NCI-H2196 treated with DMSO at 0.1 percent for 48 hours (cell line): ENCODE measurements around the gene TPM4.

ENCODE experiments used
- DNase-seq: peaks from one replicate; lab custom pipeline; 2025; ENCODE audit not compliant: unreplicated experiment; lab: John Stamatoyannopoulos, UW

TPM4 gene

GRCh38 chr19:16041299-16041990 lies 34.9 kb upstream of the TPM4 start:
- DNase-seq: peak; percentile 43

GRCh38 chr19:16041991-16042386 lies 34.3 kb upstream of the TPM4 start:
- DNase-seq: no peak

GRCh38 chr19:16042533-16043085 lies 33.7 kb upstream of the TPM4 start:
- no peak for DNase-seq

GRCh38 chr19:16043156-16043757 lies 33.0 kb upstream of the TPM4 start:
- no peak for DNase-seq

GRCh38 chr19:16044746-16045145 lies 31.5 kb upstream of the TPM4 start:
- DNase-seq: no peak

- no peak for DNase-seq
Observed at GRCh38 chr19:16045171-16045570, 31.1 kb upstream of the TPM4 start.

- DNase-seq: no peak
Observed at GRCh38 chr19:16045893-16046292, 30.4 kb upstream of the TPM4 start.

- no peak for DNase-seq
Observed at GRCh38 chr19:16048583-16048982, 27.7 kb upstream of the TPM4 start.

GRCh38 chr19:16051254-16052025 lies 24.9 kb upstream of the TPM4 start:
- no peak for DNase-seq

- DNase-seq: no peak
Observed at GRCh38 chr19:16052353-16052752, 23.9 kb upstream of the TPM4 start.

- DNase-seq: no peak
Observed at GRCh38 chr19:16057062-16057461, 19.2 kb upstream of the TPM4 start.

GRCh38 chr19:16060294-16060693 lies 16.0 kb upstream of the TPM4 start:
- no peak for DNase-seq

- DNase-seq: no peak
Observed at GRCh38 chr19:16061943-16062342, 14.4 kb upstream of the TPM4 start.

GRCh38 chr19:16062789-16063188 lies 13.5 kb upstream of the TPM4 start:
- no peak for DNase-seq

- no peak for DNase-seq
Observed at GRCh38 chr19:16064209-16064889, 11.9 kb upstream of the TPM4 start.

- DNase-seq: no peak
Observed at GRCh38 chr19:16066611-16067104, 9.6 kb upstream of the TPM4 start.

GRCh38 chr19:16067205-16067938 lies 8.9 kb upstream of the TPM4 start:
- no peak for DNase-seq

GRCh38 chr19:16068696-16069259 lies 7.5 kb upstream of the TPM4 start:
- no peak for DNase-seq

GRCh38 chr19:16069813-16070365 lies 6.4 kb upstream of the TPM4 start:
- DNase-seq: no peak
